B cell (primary cell): ENCODE data around the gene GIMAP5. TPM values are rescaled to one million over a fixed set of nuclear protein-coding genes. Genes with fewer than 3 reads are reported as not detected.

ENCODE experiments used
- ATAC-seq: fragments of 200-7000 bp; cut with Tn5 transposase; one replicate; pipeline ENCODE4 v1.10.0; 2021; ENCODE audit warnings: low read depth, mild to moderate bottlenecking, moderate number of reproducible peaks, moderate library complexity
- CTCF ChIA-PET: fragments of 350-600 bp; sonication (Branson Sonifier 250); formaldehyde crosslinking; loops from one replicate; lab custom pipeline; 2021; ENCODE audit warnings: antibody characterized with exemption, inconsistent platforms; lab: Charles Lee
- POLR2A ChIA-PET: fragments of 350-600 bp; sonication (Branson Sonifier 250); formaldehyde crosslinking; loops from one replicate; lab custom pipeline; 2021; ENCODE audit warnings: antibody characterized with exemption; lab: Charles Lee
- DNase-seq: peaks from one replicate; pipeline ENCODE4 v3.0.0; 2013
- H2AFZ ChIP-seq: 2 replicates; pipeline ENCODE4 v1.6.1; 2012; ENCODE audit warnings: mild to moderate bottlenecking, low read depth, low read length; ENCODE audit not compliant: insufficient read depth, poor library complexity, severe bottlenecking
- H3K27ac ChIP-seq, 2 donors: 1 replicate in 1 of 2; 2 replicates in 1 of 2; pipeline ENCODE4 v1.5.1; 2012 to 2013; ENCODE audit warnings: low read length in 2 of 2, mild to moderate bottlenecking in 2 of 2, moderate library complexity in 1 of 2
- H3K27me3 ChIP-seq, 4 experiments: fragments of 200-600 bp in 1 of 4; sonication (generic) in 1 of 4; replicated peaks in 1 of 4; 1 replicate in 2 of 4; 2 replicates in 2 of 4; pipeline versions ENCODE4 v1.6.1 to v1.7.0; 2013 to 2016; ENCODE audit warnings: low read length in 3 of 4, mild to moderate bottlenecking in 2 of 4, mixed read lengths in 1 of 4, moderate library complexity in 1 of 4; ENCODE audit not compliant: insufficient read depth in 4 of 4, control insufficient read depth in 3 of 4; ENCODE audit errors: control extremely low read depth in 1 of 4
- H3K36me3 ChIP-seq, 2 experiments: replicated peaks in 1 of 2; 1 replicate in 1 of 2; 2 replicates in 1 of 2; pipeline versions ENCODE4 v1.6.1 to v1.7.1; 2013; ENCODE audit warnings: low read length in 1 of 2; ENCODE audit not compliant: insufficient read depth in 2 of 2, control insufficient read depth in 1 of 2; ENCODE audit errors: control extremely low read depth in 1 of 2, extremely low read depth in 1 of 2
- H3K4me1 ChIP-seq, 2 donors: fragments of 200-600 bp in 1 of 2; sonication (generic) in 1 of 2; 1 replicate in 1 of 2; 2 replicates in 1 of 2; pipeline versions ENCODE4 v1.5.1 to v1.6.1; 2013 to 2017; ENCODE audit warnings: low read length in 2 of 2; ENCODE audit not compliant: control insufficient read depth in 2 of 2, insufficient read depth in 2 of 2
- H3K4me2 ChIP-seq: replicated peaks from 2 replicates; pipeline ENCODE3; 2012; ENCODE audit warnings: mild to moderate bottlenecking, low read depth, low read length; ENCODE audit not compliant: poor library complexity, severe bottlenecking
- H3K4me3 ChIP-seq, 5 experiments: fragments of 200-600 bp in 1 of 5; sonication (generic) in 1 of 5; 1 replicate in 3 of 5; 2 replicates in 2 of 5; pipeline versions ENCODE4 v1.5.1 to v1.7.0; 2011 to 2016; ENCODE audit warnings: low read length in 4 of 5, mild to moderate bottlenecking in 4 of 5, low read depth in 2 of 5, control low read depth in 1 of 5, moderate library complexity in 1 of 5; ENCODE audit not compliant: insufficient read depth in 1 of 5; ENCODE audit errors: control extremely low read depth in 1 of 5, extremely low read depth in 1 of 5
- H3K79me2 ChIP-seq: fragments of 200-600 bp; sonication (generic); one replicate; pipeline ENCODE4 v1.6.0; 2016; ENCODE audit warnings: low read length; ENCODE audit not compliant: control insufficient read depth, insufficient read depth
- H3K9ac ChIP-seq: fragments of 200-600 bp; sonication (generic); 2 replicates; pipeline ENCODE4 v1.6.1; 2017; ENCODE audit warnings: mild to moderate bottlenecking, low read length, moderate library complexity
- H3K9me3 ChIP-seq, 3 donors: one replicate each; pipeline versions ENCODE4 v1.6.1 to v1.7.1; 2013; ENCODE audit warnings: low read length in 2 of 3; ENCODE audit not compliant: control insufficient read depth in 2 of 3, insufficient read depth in 1 of 3; ENCODE audit errors: control extremely low read depth in 1 of 3
- H4K20me1 ChIP-seq: 2 replicates; pipeline ENCODE4 v1.6.0; 2012; ENCODE audit warnings: mild to moderate bottlenecking, low read length; ENCODE audit not compliant: insufficient read depth, control insufficient read depth, poor library complexity, severe bottlenecking
- H3K27ac Mint-ChIP-seq: one replicate; pipeline ENCODE4 v1.8.0; 2021; ENCODE audit warnings: mixed read lengths
- H3K27me3 Mint-ChIP-seq: one replicate; pipeline ENCODE4 v1.8.0; 2021; ENCODE audit warnings: mixed read lengths
- H3K4me1 Mint-ChIP-seq: one replicate; pipeline ENCODE4 v1.8.0; 2021; ENCODE audit warnings: mixed read lengths
- H3K4me3 Mint-ChIP-seq: one replicate; pipeline ENCODE4 v1.8.0; 2021; ENCODE audit warnings: mixed read lengths
- H3K9me3 Mint-ChIP-seq: one replicate; pipeline ENCODE4 v1.8.0; 2022; ENCODE audit warnings: mixed read lengths; ENCODE audit not compliant: insufficient read depth
- EZH2 ChIP-seq: IDR thresholded peaks from 2 replicates; pipeline ENCODE4 v1.6.1; 2012; ENCODE audit warnings: borderline replicate concordance, low read depth, mild to moderate bottlenecking, moderate library complexity, low read length; ENCODE audit not compliant: insufficient read depth, poor library complexity, severe bottlenecking
- WGBS: methylation state at CpG from one replicate; pipeline ENCODE4 v1.1.5; 2013; ENCODE audit warnings: missing lambda C conversion rate; ENCODE audit not compliant: insufficient coverage; 5-methylcytosine and 5-hydroxymethylcytosine counted together
- intact Hi-C: fragments of 100-400 bp; cut with micrococcal nuclease; formaldehyde crosslinking; loops from one replicate; pipeline ENCODE4 v1.10.0; 2022
- polyA plus RNA-seq: library from polyadenylated mRNA; depleted of rRNA; stranded (reverse); fragments of >200 nt; gene quantifications from 2 replicates; pipeline ENCODE4 v1.2.3, GENCODE V29; 2012
- total RNA-seq, 2 donors: library from RNA; stranded (reverse); fragments of 120-200 nt in 1 of 2; gene quantifications; 1 replicate in 1 of 2; 2 replicates in 1 of 2; pipeline versions ENCODE4 v1.2.3 to v1.2.4, GENCODE V29; 2013 to 2022
- TF ChIP-seq, protein P1 (sequence below): fragments of 200-600 bp; IDR thresholded peaks from one replicate; pipeline ENCODE4 v1.8.0; 2022; ENCODE audit warnings: antibody characterized with exemption, mild to moderate bottlenecking

The GIMAP5 gene
- total and polyA plus RNA-seq, 2 donors (not counting 1 experiment from before 2014, with no cell fraction given) = 0.27 to 0.40 TPM

DNA sequence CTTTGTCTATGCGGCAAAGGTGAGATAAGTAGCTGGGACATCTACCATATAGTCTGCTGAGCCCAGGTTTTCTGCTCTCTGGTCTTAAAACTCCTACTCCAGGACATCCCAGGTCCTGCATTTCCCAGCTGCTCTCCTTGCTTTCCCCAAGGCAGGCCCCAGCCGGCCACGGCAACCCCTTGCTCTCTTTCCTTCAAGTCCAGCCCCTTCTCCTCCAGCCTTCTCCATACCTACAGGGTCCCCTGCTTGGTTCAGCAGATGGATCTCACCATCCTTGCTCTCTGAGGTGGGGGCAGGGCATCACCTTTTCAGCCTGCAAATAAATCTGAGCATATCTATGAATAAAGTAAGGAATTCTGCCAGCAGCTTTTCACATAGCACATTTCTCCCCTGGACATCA, 8.7 kb downstream of the GIMAP5 start:
- Mint-ChIP-seq H3K27me3 (peaks cover 21% of the 10 kb centered on the region), H3K9me3 (no peaks in the 10 kb centered on the region), H3K27ac (no peak overlapping the region), H3K4me1 (no peaks in the 10 kb centered on the region), H3K4me3 (no peak overlapping the region)
- CTCF ChIA-PET = no interaction called here
- 100% methylated on average over 2 of the region's 3 CpGs for WGBS
- Histone ChIP-seq H2AFZ (no peak overlapping the region), H3K4me2 (no peak overlapping the region), H3K4me3 (no peak overlapping the region), H3K79me2 (no peaks in the 10 kb centered on the region), H3K4me1 (no peaks in the 10 kb centered on the region), H3K9me3 (no peaks in the 10 kb centered on the region), H3K36me3 (no peaks in the 10 kb centered on the region), H3K9ac (no peak overlapping the region), H3K27ac (no peak overlapping the region), H3K27me3 (no peaks in the 10 kb centered on the region), H4K20me1 (no peaks in the 10 kb centered on the region)
- intact Hi-C loops = no loop called here
- no peak for TF ChIP-seq EZH2
- TF ChIP-seq, protein P1, sequence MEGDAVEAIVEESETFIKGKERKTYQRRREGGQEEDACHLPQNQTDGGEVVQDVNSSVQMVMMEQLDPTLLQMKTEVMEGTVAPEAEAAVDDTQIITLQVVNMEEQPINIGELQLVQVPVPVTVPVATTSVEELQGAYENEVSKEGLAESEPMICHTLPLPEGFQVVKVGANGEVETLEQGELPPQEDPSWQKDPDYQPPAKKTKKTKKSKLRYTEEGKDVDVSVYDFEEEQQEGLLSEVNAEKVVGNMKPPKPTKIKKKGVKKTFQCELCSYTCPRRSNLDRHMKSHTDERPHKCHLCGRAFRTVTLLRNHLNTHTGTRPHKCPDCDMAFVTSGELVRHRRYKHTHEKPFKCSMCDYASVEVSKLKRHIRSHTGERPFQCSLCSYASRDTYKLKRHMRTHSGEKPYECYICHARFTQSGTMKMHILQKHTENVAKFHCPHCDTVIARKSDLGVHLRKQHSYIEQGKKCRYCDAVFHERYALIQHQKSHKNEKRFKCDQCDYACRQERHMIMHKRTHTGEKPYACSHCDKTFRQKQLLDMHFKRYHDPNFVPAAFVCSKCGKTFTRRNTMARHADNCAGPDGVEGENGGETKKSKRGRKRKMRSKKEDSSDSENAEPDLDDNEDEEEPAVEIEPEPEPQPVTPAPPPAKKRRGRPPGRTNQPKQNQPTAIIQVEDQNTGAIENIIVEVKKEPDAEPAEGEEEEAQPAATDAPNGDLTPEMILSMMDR = no peak
- ATAC-seq (no peak), DNase-seq (no peak)
- POLR2A ChIA-PET = no interaction called here

DNA sequence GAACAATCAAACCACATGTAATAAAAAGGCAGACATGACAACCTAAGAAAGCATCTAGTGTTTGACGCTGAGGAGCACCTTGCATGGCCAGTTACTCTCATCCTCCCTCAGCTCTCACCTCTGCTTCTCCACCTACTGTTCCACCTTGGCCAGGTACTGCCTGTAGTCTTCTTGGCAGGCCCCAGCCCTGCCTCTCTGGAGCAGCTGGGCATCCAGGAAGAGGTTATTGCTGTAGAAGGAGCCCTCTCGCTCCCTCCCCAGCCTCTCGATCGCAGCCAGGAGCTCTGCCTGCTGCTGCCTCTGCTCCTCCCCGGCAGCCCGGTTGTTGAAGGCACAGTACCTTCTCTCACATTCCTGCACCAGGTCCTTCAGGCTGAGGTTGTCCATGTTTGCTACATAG, 9.7 kb downstream of the GIMAP5 start:
- no peak overlapping the region for H3K4me3 Mint-ChIP-seq
- WGBS = 95% methylated on average over 4 of the region's 6 CpGs
- H3K36me3 ChIP-seq = no peaks in the 10 kb centered on the region
- H4K20me1 ChIP-seq = no peaks in the 10 kb centered on the region
- H3K4me2 ChIP-seq = no peak overlapping the region
- H3K27ac ChIP-seq = no peak overlapping the region
- no peaks in the 10 kb centered on the region for H3K27me3 ChIP-seq
- CTCF ChIA-PET = no interaction called here
- intact Hi-C loops = no loop called here
- no peaks in the 10 kb centered on the region for H3K79me2 ChIP-seq
- no peaks in the 10 kb centered on the region for H3K4me1 Mint-ChIP-seq
- no peaks in the 10 kb centered on the region for H3K9me3 ChIP-seq
- no peak for TF ChIP-seq EZH2
- TF ChIP-seq, protein P1 = no peak
- POLR2A ChIA-PET = no interaction called here
- no peak overlapping the region for H3K9ac ChIP-seq
- no peaks in the 10 kb centered on the region for H3K9me3 Mint-ChIP-seq
- no peak for DNase-seq
- peaks cover 26% of the 10 kb centered on the region for H3K27me3 Mint-ChIP-seq
- no peaks in the 10 kb centered on the region for H3K4me1 ChIP-seq
- no peak for ATAC-seq
- H3K27ac Mint-ChIP-seq = no peak overlapping the region
- no peak overlapping the region for H2AFZ ChIP-seq
- H3K4me3 ChIP-seq = no peak overlapping the region
